GM21576 (cell line): Measurements from ENCODE around the gene DUSP22.
"Not testable (repeated sequence)": the region's sequence is repeated elsewhere in the genome, so short reads cannot be mapped to it uniquely, and the experiment has no call there.

ENCODE experiments used
- ATAC-seq: cut with Tn5 transposase; IDR thresholded peaks from one replicate; pipeline ENCODE4 v1.9.1; 2021; ENCODE audit warnings: mild to moderate bottlenecking, moderate library complexity; ENCODE audit not compliant: unreplicated experiment

The DUSP22 gene

GRCh38 chr6:279341-280029 lies 12.8 kb upstream of the DUSP22 start:
- ATAC-seq: no peak

GRCh38 chr6:280775-281468 lies 11.4 kb upstream of the DUSP22 start:
- ATAC-seq: no peak

GRCh38 chr6:281469-282103 lies 10.7 kb upstream of the DUSP22 start:
- ATAC-seq: no peak

GRCh38 chr6:282177-282866 lies 10.0 kb upstream of the DUSP22 start:
- ATAC-seq: no peak

- no peak for ATAC-seq
These were observed 9.3 kb upstream of the DUSP22 start for GRCh38 chr6:282867-283416.

GRCh38 chr6:284486-284885 lies 7.8 kb upstream of the DUSP22 start:
- no peak for ATAC-seq

- no peak for ATAC-seq
These were observed 7.1 kb upstream of the DUSP22 start for GRCh38 chr6:285030-285771.

- ATAC-seq: not testable (repeated sequence)
These were observed 6.4 kb upstream of the DUSP22 start for GRCh38 chr6:285902-286301.

- ATAC-seq: no peak
These were observed 5.4 kb upstream of the DUSP22 start for GRCh38 chr6:286681-287488.

GRCh38 chr6:287489-287860 lies 4.8 kb upstream of the DUSP22 start:
- ATAC-seq: no peak

- no peak for ATAC-seq
These were observed 3.4 kb upstream of the DUSP22 start for GRCh38 chr6:288866-289265.

GRCh38 chr6:290111-290922 lies 2.0 kb upstream of the DUSP22 start:
- ATAC-seq: no peak

GRCh38 chr6:291204-291696 lies 1.0 kb upstream of the DUSP22 start:
- no peak for ATAC-seq

- peak; percentile 32 for ATAC-seq
These were observed 362 bp downstream of the DUSP22 start for GRCh38 chr6:292506-293192.

GRCh38 chr6:293193-294174 lies 1.2 kb downstream of the DUSP22 start:
- ATAC-seq: no peak

GRCh38 chr6:294656-295565 lies 2.6 kb downstream of the DUSP22 start:
- no peak for ATAC-seq
